Kidney epithelial cell (primary cell): ENCODE measurements around the gene OR2M5. TPM values are rescaled to one million over a fixed set of nuclear protein-coding genes. Genes with fewer than 3 reads are reported as not detected.

Experiments
- DNase-seq: peaks from one replicate; pipeline ENCODE4 v3.0.0-alpha.2; 2010; ENCODE audit warnings: low read depth
- H3K27me3 ChIP-seq: 2 replicates; pipeline ENCODE4 v1.6.0; 2011; ENCODE audit warnings: low read length; ENCODE audit not compliant: control insufficient read depth, insufficient read depth
- H3K36me3 ChIP-seq: 2 replicates; pipeline ENCODE4 v1.5.1; 2011; ENCODE audit warnings: low read length; ENCODE audit not compliant: control insufficient read depth, insufficient read depth
- H3K4me3 ChIP-seq: 2 replicates; pipeline ENCODE4 v1.5.1; 2011; ENCODE audit warnings: low read depth, mild to moderate bottlenecking, control low read depth, low read length
- CTCF ChIP-seq: IDR thresholded peaks from 2 replicates; pipeline ENCODE4 v1.5.1; 2011; ENCODE audit warnings: mild to moderate bottlenecking, moderate library complexity, low read length, control low read depth, inconsistent platforms; ENCODE audit not compliant: insufficient read depth, poor library complexity, severe bottlenecking
- total RNA-seq: library from RNA; depleted of rRNA; stranded (reverse); fragments of >200 nt; gene quantifications from 2 replicates; pipeline ENCODE4 v1.2.3, GENCODE V29; 2015

The OR2M5 gene
- total RNA-seq, 1 donor from 2014 or later = not detected

GRCh38 chr1:248136811-248137210 is 8.1 kb upstream of the OR2M5 start:
- Histone ChIP-seq H3K4me3 (no peak overlapping the region), H3K36me3 (no peaks in the 10 kb centered on the region), H3K27me3 (no peaks in the 10 kb centered on the region)
- TF ChIP-seq CTCF = no peak
- no peak for DNase-seq

DNA sequence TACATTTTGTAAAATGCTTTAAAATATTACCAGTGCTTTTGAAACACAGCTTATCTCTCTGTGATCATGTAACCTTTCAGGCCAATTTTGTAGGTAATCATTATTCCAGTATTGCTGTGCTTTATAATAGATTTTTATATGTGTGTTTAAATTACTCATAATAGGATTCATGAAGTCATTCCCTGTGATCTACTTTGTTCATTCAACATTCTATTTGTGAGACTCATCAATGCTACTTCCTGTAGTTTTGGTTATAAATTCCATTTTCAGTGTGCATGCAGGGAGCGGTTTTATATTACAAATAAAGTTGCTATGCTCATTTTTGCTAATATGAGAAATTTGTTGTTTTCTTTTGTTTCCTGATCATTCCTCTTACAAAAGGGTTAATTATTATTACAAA is 4.1 kb upstream of the OR2M5 start:
- TF ChIP-seq CTCF = no peak
- Histone ChIP-seq H3K4me3 (no peak overlapping the region), H3K36me3 (no peaks in the 10 kb centered on the region), H3K27me3 (no peaks in the 10 kb centered on the region)
- DNase-seq = no peak

DNA sequence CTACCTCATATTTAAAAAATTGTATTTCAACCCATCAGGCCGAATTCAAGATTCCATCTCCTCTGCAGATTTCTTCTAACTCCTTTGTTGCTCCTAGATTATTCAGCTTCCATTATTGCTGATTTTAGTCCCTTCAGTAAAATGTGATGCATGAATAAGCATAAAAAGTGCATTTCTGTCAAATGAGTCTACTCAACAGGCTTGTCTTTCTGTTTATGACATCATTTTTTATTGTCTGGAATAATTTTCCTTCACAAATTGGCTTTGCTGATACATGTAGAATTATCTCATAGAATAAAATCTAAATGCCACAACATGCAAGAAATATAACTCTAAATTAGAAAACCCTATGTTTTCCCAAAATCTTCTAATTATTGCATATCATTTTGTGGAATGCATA is 1.6 kb upstream of the OR2M5 start:
- Histone ChIP-seq H3K4me3 (no peak overlapping the region), H3K27me3 (no peaks in the 10 kb centered on the region), H3K36me3 (no peaks in the 10 kb centered on the region)
- DNase-seq = no peak
- TF ChIP-seq CTCF = no peak

- Histone ChIP-seq H3K4me3 (no peak overlapping the region), H3K36me3 (no peaks in the 10 kb centered on the region), H3K27me3 (no peaks in the 10 kb centered on the region)
- TF ChIP-seq CTCF = no peak
- no peak for DNase-seq
Measured at GRCh38 chr1:248152056-248152827, 7.3 kb downstream of the OR2M5 start.

GRCh38 chr1:248155927-248156326 is 11.0 kb downstream of the OR2M5 start:
- no peak overlapping the region for H3K4me3 ChIP-seq
- TF ChIP-seq CTCF = no peak
- DNase-seq = no peak
- H3K27me3 ChIP-seq = no peaks in the 10 kb centered on the region
- no peaks in the 10 kb centered on the region for H3K36me3 ChIP-seq

- Histone ChIP-seq H3K4me3 (no peak overlapping the region), H3K27me3 (no peaks in the 10 kb centered on the region), H3K36me3 (no peaks in the 10 kb centered on the region)
- no peak for DNase-seq
- no peak for TF ChIP-seq CTCF
Measured at GRCh38 chr1:248158758-248159157, 13.8 kb downstream of the OR2M5 start.
